ENCODE measurements around the gene MARCHF5.
A peak's percentile ranks its signal among the peaks of the same experiment; 100 is the strongest.

The MARCHF5 gene

GRCh38 chr10:92290837-92291615 lies at the start of gene MARCHF5, which contains the start of gene CPEB3:
Gene MARCHF5 (plus strand): TSS chr10:92291167. CDS start chr10:92291495, 328 bp downstream.
Gene CPEB3 (minus strand): TSS chr10:92291078. CDS start chr10:92240350, 50,728 bp downstream.
- DNase-seq: peak; percentile 95

GRCh38 chr10:92241501-92241900 lies 49.5 kb upstream of the MARCHF5 start:
- no peak for DNase-seq

GRCh38 chr10:92242380-92242779 lies 48.6 kb upstream of the MARCHF5 start:
- DNase-seq: no peak

- DNase-seq: peak; percentile 72
These were observed 47.9 kb upstream of the MARCHF5 start for GRCh38 chr10:92242910-92243671.

- DNase-seq: no peak
These were observed 46.2 kb upstream of the MARCHF5 start for GRCh38 chr10:92244796-92245195.

- no peak for DNase-seq
These were observed 42.4 kb upstream of the MARCHF5 start for GRCh38 chr10:92248566-92248965.

GRCh38 chr10:92263396-92263795 lies 27.6 kb upstream of the MARCHF5 start:
- DNase-seq: no peak

GRCh38 chr10:92264249-92264648 lies 26.7 kb upstream of the MARCHF5 start:
- no peak for DNase-seq

- DNase-seq: no peak
These were observed 25.2 kb upstream of the MARCHF5 start for GRCh38 chr10:92265687-92266258.

GRCh38 chr10:92267343-92267742 lies 23.6 kb upstream of the MARCHF5 start:
- DNase-seq: no peak

- no peak for DNase-seq
These were observed 22.2 kb upstream of the MARCHF5 start for GRCh38 chr10:92268748-92269147.

GRCh38 chr10:92274071-92274470 lies 16.9 kb upstream of the MARCHF5 start:
- DNase-seq: no peak

- no peak for DNase-seq
These were observed 11.8 kb upstream of the MARCHF5 start for GRCh38 chr10:92278996-92279696.

- no peak for DNase-seq
These were observed 6.8 kb upstream of the MARCHF5 start for GRCh38 chr10:92284112-92284704.

- peak; percentile 76 for DNase-seq
These were observed 711 bp upstream of the MARCHF5 start for GRCh38 chr10:92290076-92290836.

GRCh38 chr10:92291616-92291865 lies 574 bp downstream of the MARCHF5 start:
- no peak for DNase-seq

GRCh38 chr10:92291921-92292845 lies 1.2 kb downstream of the MARCHF5 start:
- peak; percentile 2 for DNase-seq

GRCh38 chr10:92298487-92298886 lies 7.5 kb downstream of the MARCHF5 start:
- no peak for DNase-seq

- no peak for DNase-seq
These were observed 12.1 kb downstream of the MARCHF5 start for GRCh38 chr10:92303096-92303495.

GRCh38 chr10:92304061-92304460 lies 13.1 kb downstream of the MARCHF5 start:
- DNase-seq: no peak
